ENCODE data around the gene ASB11. TPM values are rescaled to one million over a fixed set of nuclear protein-coding genes. Genes with fewer than 3 reads are reported as not detected.

The ASB11 gene
- total RNA-seq, 1 donor from 2014 or later = 0.17 TPM

- Histone ChIP-seq H3K27me3 (no peaks in the 10 kb centered on the region), H3K4me3 (no peak overlapping the region), H3K9me3 (no peaks in the 10 kb centered on the region), H3K27ac (no peak overlapping the region), H3K4me1 (no peaks in the 10 kb centered on the region), H3K36me3 (no peaks in the 10 kb centered on the region)
- TF ChIP-seq CTCF (IDR thresholded peaks at IDR 0.05) = no peak
- ATAC-seq (no peak), DNase-seq (no peak)
- intact Hi-C loops (cut with DNase I) = no loop called here
These were observed 81.9 kb downstream of the ASB11 start for GRCh38 chrX:15233416-15234015.

Other genes with a start within 250 kb of the ASB11 start
- 4.4 TPM for gene ASB9, start 45.6 kb downstream of the ASB11 start, total RNA-seq
- 29.4 TPM for gene PIGA, start 19.9 kb upstream of the ASB11 start, total RNA-seq
- 80.1 TPM for gene VEGFD, start 68.8 kb upstream of the ASB11 start, total RNA-seq
- gene PIR, start 177.7 kb upstream of the ASB11 start, total RNA-seq = 24.8 TPM
- gene BMX, start 185.2 kb upstream of the ASB11 start, total RNA-seq = 3.6 TPM

All from upper lobe of right lung (tissue), 1 donor.